Stimulated activated CD8-positive, alpha-beta memory T cell treated with anti-CD3 and anti-CD28 coated beads, Interleukin-7, amount 100 ng/mL, for 1 hour (primary cell): ENCODE data around the gene GAB2.
"Not testable (repeated sequence)": the region's sequence is repeated elsewhere in the genome, so short reads cannot be mapped to it uniquely, and the experiment has no call there.

Experiments used
- DNase-seq, 2 donors: peaks; one replicate each; pipeline ENCODE4 v3.0.0-alpha.2; 2020; ENCODE audit warnings: low read depth in 2 of 2

Gene GAB2, protein sequence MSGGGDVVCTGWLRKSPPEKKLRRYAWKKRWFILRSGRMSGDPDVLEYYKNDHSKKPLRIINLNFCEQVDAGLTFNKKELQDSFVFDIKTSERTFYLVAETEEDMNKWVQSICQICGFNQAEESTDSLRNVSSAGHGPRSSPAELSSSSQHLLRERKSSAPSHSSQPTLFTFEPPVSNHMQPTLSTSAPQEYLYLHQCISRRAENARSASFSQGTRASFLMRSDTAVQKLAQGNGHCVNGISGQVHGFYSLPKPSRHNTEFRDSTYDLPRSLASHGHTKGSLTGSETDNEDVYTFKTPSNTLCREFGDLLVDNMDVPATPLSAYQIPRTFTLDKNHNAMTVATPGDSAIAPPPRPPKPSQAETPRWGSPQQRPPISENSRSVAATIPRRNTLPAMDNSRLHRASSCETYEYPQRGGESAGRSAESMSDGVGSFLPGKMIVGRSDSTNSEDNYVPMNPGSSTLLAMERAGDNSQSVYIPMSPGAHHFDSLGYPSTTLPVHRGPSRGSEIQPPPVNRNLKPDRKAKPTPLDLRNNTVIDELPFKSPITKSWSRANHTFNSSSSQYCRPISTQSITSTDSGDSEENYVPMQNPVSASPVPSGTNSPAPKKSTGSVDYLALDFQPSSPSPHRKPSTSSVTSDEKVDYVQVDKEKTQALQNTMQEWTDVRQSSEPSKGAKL

DNA sequence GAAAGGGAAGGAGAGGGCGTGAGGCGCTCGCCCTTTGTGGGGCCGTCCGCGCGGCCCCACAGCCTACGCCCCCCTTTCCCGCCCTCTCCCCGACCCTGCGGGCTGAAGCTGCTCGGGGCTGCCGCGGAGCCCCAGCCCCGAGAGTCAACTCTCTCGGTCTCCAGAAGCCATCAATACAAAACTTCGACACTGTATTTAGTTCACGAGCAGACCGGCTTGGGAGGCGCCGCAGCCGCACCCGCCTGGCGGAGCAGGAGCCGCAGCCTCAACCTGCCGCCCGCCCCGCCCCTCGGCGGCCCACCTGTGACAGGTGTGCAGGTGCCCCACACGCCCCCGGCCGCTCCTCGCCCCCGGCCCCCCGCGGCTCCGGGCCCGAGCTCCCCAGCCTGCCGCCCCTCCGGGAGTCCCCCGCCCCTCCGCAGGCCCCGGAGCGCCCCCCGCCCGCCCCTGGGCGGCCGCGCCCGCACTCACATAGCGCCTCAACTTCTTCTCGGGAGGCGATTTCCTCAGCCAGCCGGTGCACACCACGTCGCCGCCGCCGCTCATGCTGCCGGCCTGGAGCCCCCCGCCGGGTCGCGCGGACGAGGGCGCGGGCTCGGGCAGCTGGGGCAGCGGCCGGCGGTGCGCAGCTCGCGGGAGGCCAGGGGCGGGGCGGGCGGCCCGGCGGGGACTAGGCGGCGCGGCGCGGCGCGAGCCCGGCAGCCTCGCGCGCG is at the start of gene GAB2:
TSS of gene GAB2 (minus strand) at position 646 of the 713 bp plus-strand sequence. CDS start at position 546, 100 bp downstream.
- DNase-seq = peak in 1 of 2 donors; percentile 8

DNA sequence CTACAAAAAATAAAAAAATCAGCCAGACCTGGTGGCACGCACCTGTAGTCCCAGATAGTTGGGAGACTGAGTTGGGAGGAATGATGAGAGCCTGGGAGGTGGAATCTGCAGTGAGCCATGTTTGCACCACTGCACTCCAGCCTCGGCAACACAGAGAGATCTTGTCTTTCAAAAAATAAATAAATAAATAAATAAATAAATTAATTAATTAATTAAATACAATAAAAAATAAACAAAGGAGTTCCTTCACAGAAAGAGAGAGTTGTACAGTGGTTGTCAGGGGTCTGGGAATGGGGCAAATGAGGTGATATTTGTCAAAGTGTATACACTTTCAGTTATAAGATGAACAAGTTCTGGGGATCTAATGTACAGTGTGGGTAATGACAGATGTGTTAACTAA is 49.8 kb upstream of the GAB2 start:
- no peak for DNase-seq

DNA sequence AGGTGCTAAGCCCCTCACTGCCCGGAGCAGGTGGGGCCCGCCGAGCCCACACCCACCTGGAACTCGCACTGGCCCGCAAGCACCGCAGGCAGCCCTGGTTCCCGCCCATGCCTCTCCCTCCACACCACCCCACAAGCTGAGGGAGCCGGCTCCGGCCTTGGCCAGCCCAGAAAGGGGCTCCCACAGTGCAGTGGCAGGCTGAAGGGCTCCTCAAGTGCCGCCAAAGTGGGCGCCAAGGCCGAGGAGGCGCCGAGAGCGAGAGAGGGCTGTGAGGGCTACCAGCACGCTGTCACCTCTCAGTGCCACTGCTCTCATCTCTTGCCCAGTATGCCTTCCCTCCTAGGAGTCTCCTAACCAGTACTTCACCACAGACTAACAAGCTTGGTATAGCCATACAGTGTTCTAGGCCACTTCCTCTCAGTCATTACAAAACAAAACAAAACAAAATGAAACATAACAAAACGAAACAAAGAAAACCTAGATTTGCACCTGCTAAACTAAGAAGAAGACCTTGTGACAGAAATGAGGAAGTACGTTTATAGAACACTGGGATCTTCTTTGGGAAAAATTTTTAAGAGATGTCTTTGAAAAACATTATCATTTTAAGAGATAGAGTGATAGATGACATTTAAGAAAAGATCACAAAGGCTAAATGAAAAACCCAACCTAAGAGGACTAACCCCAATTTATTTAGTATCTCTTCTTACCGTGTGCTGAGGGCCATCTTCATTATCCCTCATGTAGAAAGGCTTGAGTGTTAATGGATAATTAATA is 47.7 kb upstream of the GAB2 start:
- DNase-seq = no peak

DNA sequence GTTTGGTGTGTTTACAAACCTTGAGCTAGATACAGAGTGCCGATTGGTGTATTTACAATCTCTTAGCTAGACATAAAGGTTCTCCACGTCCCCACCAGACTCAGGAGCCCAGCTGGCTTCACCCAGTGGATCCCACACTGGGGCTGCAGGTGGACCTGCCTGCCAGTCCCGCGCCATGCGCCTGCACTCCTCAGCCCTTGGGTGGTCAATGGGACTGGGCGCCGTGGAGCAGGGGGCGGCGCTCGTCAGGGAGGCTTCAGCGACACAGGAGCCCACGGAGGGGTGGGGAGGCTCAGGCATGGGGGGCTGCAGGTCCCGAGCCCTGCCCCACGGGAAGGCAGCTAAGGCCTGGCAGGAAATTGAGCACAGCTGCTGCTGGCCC is 47.2 kb upstream of the GAB2 start:
- not testable (repeated sequence) for DNase-seq

DNA sequence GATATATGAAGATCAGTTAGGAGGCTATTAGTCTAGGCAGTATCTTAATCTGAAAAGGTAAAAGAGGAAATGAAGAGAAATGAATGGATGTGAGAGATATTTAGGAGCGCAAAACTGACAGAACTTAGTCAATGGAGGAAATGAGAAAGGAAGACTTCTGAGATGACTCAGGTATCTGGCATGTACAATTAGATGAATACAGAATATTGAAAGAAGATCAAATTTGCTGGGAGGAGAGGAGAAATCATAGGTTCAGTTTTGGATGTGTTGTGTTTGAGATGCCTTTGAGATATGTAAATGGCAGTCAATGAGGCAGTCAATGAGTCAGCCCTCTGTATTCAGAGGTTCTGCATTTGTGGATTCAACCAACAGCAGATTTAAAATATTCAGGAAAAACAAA is 42.9 kb upstream of the GAB2 start:
- DNase-seq = no peak

DNA sequence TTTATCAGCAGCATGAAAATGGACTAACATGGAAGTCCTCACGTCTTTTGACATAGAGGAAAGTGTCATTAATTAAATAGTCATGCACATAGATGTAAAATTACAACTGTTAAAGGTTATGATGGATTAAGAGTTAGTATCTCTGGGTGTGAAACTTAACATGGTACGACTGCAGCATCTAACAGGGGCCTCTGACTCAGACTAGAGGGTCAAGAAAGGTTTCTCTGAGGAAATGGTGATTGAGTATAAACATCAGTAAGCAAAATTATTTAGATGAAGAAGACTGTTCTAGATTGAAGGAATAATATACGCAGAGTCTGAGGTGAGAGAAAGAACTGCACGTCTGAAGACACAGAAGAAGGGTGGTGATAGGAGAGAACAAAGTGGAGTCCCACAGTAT is 42.1 kb upstream of the GAB2 start:
- no peak for DNase-seq

DNA sequence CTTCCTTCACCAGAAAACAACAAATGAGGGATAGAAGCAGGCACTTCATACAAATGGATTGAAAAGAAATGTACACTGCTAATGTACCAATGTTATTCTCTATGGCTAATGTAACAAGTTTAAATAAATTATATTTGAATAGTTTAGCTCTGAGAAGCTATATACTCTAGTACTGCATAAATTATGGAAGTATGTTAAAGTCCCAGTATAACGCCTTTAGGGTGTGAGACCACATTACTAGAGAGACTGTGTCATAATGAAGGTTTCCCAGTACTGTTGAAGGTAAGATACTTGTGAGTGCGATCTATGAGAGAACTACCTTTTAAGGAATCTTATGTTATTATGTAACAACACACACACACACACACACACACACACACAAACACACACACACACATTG is 39.8 kb upstream of the GAB2 start:
- no peak for DNase-seq

DNA sequence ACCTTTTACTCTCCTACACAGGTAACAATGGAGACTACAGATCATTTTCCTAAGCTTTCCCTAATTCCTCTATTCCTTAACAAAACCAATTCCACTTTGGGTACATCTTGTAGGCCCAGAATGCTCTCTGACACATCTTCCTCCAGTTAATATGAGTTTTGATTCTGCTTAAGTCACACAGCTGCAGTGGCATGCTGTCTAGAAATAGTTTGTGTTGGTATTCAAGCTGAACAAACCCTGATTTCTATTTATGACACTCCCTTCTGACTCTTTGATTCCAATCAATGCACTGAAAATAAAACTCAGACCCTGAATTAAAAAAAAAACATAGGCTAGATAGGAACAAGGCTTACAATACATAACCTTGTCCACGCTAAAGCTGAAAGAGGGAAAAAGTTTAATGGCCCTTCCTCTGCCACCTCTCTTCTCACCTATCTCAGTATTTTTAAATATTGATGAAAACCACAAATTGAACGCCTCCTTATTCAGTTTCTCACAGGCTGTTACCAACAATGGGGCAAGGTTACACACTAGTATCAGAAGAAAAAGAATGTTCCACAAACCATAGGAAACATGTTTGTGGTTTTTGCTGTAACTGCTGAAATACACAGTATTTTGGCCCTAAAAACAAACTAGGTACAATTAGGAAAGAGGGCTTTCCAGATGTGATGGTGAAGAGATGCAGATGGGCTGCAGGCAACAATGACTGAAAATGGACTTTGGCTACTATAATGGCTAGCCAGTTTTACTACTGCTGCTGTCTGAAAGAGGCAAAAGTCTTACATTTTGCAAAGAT is 35.7 kb upstream of the GAB2 start:
- DNase-seq = no peak

DNA sequence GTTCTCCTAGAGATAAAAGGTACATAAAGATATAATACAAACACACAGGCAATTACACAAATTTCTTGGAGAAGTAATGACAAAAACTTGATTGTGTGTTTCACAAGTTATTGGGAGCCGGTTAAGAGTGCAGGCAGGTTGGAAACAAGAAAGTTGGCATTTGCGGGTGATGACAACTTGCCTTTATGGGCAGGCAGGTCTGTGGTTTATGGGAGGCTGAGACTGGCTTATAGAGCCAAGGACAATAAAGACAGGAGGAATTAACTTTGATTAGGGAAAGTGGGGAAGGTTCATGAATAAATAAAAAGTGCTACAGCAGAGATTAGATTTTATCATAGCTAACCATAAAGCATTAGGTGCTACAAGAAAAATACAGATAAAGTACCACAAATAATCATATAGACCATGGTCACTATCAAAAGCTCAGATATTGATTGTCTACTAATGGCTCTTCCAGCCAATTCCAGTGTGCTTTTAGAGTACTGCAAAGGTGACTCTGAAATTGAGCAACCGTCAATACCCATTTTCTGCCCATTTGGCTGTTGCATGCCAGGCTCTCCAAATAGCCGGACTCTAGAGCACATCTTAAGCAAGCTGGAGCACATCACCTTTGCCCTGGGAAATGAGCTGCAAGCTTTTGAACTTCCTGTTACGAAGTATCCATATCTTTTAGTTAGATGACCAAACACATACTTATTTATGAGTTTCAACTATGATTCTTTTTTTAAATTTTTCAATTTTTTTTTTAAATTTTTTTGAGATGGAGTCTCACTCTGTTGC is 33.9 kb upstream of the GAB2 start:
- no peak for DNase-seq

DNA sequence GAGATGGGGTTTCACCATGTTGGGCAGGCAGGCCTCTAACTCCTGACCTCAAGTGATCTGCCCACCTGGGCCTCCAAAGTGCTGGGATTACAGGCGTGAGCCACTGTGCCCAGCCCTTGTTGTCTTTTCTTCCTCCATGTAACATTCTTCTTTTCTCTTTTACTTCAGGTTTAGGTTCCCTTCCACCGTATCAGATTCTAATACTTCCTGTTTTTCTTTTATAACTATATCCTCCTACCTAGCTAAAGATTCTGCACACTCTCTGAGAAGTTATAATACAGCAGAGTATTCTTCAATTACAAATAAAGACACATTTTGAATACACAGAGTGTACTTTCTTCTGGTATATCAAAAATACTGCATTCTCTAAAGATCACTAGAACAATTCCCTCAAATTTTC is 33.2 kb upstream of the GAB2 start:
- no peak for DNase-seq

DNA sequence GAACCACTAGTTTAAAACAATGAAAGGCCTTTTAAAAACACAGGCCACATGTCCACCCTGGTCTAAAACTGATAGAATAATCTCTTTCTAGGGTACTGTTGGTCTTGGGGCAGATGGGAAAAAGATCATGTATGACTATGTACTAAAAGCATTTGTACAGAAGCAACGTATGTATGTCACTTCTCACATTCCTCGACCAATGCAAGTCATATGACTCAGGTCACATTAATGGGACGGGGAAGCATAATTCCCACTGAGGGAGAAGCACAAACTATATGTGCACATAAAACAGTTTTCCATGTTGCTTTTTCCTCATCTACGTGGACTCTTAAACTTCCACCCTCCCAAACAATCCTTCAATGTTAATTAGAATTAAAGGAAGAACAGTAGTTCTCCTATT is 32.2 kb upstream of the GAB2 start:
- DNase-seq = no peak

DNA sequence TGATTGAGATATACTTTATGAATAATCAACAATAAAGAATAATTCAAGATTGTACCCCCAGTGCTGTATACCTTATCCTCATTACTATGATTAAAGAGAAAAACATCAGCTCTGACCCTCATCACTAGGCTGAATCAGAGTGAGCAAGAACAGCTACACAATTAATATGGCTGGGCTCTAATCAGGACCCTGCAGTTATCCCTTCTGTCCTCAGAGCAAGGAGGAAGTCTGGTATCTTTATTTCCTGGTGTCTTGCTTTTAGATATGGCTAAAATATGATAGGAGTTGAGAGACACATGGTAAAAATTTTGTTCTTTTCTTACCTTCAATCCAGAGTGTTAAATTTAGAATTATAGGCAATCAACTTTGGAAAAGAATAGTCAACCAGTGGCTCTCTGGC is 28.6 kb upstream of the GAB2 start:
- no peak for DNase-seq

DNA sequence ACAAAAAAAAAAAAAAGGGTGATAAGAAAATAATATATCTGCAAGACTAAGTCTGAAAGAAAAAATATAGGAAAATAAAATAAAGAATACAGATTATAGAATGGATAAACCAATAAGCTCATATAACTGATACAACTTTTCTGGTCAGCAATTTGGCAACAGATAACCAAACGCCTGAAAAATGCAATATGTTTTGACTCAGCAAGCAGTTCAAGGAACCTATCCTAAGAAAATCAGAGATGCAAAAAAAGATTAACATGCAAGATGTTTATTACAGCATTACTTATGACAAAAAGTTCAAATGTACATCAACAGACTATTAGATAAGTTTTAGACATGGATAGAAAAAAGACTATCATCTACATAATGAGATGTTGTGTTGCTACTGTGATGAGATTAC is 27.1 kb upstream of the GAB2 start:
- DNase-seq = no peak

DNA sequence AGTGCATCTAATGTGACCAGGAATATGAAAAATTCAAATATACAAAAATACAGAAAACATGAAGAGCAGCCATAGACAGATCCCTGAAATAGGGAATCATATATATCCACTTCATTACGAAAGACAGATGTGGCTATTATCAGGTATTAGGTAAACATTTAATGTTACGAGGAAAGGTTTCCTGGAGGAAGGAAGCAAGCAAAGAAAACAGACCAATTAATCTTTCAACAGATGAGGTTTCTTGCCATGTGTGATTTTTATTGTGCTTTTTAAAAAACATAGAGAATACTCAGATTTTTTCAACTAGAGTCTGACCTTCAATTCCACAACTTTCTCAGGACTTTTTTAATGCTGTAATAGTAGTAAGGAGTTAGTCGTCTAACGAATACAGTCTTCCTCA is 24.3 kb upstream of the GAB2 start:
- no peak for DNase-seq

DNA sequence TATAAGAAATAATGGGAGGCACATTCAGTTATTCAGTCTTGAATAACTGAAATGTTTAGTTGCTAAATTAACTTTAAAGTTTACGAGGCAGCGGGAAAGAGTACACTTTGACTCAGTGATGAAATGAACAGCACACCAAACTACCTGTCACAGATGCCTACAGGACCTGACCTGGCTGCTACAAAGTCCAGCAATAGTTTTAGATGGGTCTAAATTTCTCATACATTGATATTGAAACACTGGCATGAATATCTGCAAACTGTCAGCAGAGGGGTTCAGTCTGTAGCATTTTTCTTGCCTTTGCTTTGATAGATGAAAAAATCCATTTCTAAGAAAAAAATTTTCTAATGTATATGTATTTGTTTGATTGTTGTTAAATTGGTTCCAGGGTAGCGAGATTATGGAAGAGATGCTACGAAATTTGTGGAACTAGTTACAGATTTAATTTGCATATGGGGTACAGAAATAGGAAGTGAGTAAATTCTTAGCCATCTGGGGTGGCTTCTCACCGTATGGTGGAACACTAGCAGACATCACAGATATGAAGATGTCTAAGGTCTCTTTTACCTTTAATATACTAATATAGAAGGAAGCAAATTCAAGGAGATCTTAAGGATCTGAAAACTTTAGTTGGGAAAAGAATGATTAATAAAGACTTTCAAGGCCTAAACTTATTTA is 20.8 kb upstream of the GAB2 start:
- DNase-seq = no peak

DNA sequence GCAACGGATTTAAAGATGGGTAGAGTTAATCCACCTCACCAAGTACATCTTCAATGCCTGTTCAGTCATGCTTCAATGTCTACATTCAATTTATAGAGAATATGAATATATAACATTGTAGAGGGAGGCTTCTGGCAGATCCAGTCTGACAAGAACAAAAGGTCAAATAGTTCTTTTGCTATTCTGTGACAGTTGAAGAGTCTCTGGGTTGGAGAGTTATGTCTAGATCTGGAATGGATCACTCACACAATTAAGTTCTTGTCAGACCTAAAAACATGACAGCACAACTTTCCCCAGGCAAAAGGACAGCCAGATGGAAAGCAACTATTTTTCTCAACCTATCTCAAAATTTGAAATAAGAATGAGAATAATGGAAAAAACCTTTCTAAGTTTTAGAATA is 15.3 kb upstream of the GAB2 start:
- DNase-seq = no peak

DNA sequence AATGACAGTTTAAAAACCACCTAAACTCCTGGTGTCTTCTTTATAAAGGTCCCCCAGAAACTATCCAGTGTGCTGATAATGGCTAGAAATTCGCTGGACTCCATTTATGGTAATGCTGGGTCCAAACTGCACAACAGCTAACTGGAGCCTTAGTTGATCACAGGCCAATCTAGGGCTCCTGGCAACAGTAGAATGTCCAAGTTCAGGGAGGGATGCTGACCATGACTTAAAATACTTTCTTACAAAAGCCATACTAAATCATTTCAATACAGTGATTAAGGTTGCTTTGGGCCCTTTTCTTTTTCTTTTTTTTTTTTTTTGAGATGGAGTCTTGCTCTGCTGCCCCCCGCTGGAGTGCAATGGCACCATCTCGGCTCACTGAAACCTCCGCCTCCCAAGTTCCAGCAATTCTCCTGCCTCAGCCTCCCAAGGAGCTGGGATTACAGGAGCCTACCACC is 14.5 kb upstream of the GAB2 start:
- DNase-seq = no peak

DNA sequence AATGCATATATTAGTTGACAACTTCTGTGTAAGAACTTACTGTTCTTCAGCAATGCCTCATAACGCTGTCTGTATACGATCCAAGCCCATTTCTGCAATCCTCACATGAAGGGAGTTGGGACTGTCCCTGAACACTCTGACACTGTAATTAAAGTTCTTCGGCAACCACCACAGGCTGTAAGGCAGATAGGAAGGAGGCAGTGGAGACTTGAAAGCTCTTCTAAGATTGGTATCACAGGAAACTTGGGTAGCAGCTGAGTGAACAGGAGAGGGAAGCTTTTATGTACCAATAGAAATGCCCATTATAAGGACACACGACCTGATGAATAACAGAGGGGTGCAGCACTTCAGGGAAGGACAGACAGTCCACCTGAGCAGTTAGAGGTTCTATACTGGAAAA is 12.0 kb upstream of the GAB2 start:
- DNase-seq = no peak

DNA sequence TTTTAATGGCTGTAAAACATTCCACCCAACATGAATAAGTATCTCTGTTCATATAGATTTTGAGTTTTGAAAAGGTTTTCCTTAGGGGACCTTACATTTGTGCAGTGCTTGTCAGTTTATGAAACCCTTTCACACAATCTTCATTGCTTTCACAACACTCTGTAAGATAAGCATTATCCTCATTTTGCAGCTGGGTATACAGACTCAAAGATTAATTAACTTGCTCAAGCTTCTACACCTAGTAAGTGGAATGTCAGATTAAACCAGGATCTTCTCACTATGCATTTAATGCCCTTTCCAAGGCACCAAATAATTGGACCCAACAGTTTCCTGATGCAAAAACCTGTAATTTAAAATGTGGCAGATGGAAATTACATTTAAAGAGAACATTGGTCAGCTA is 11.6 kb upstream of the GAB2 start:
- no peak for DNase-seq

DNA sequence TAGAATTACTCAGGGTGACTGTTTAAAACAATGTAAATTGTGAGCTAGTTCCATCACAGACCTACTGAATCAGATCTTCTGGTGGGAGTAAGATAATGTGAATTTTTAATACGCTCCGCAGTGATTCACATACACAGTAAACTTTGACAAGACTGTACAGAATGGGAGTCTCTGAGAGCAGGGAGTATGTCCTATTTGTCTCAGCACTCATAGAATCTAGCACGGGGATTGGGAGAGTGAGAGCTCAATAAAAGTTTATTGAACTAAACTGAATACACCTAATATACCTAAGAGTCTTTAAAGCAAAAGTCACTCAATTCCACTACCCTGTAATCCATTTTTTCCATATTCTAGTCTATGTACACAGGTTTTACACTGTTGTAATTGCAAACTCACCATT is 11.2 kb upstream of the GAB2 start:
- no peak for DNase-seq
